HepG2 (cell line): ENCODE data around the gene CCNYL1. TPM values are rescaled to one million over a fixed set of nuclear protein-coding genes. Genes with fewer than 3 reads are reported as not detected.

Source experiments
- ATAC-seq: fragments of 200-7000 bp; cut with Tn5 transposase; 3 replicates; pipeline ENCODE4 v1.9.1; 2020; ENCODE audit warnings: mild to moderate bottlenecking, moderate library complexity
- BruUV-seq: library from RNA; stranded (reverse); fragments of 400-500 nt; replicated peaks from 2 replicates; lab custom pipeline; 2021; lab: Mats Ljungman, UMichigan
- CTCF ChIA-PET: fragments of 300-600 bp; formaldehyde crosslinking; extraction: SDS; loops from one replicate; lab custom pipeline; 2021; ENCODE audit warnings: low total read pairs, inconsistent platforms, low intra/inter-chr PET ratio; lab: Yijun Ruan, JAX
- POLR2A ChIA-PET: fragments of 350-600 bp; sonication (Branson Sonifier 250); formaldehyde crosslinking; loops from one replicate; lab custom pipeline; 2020; ENCODE audit warnings: antibody characterized with exemption, inconsistent platforms; lab: Yijun Ruan, JAX
- DNase-seq: peaks from one replicate; pipeline ENCODE4 v3.0.0-alpha.2; 2015; ENCODE audit warnings: low spot score
- FAIRE-seq: peaks from 3 replicates; lab custom pipeline; 2011; peaks lifted over from hg19 to GRCh38; lab: Jason Lieb, UNC
- H2AFZ ChIP-seq: one replicate; pipeline ENCODE4 v1.6.1; 2011; ENCODE audit warnings: low read length, inconsistent platforms
- H3K27ac ChIP-seq: fragments of 300-600 bp; 3 replicates; pipeline ENCODE4 v1.8.0; 2011; ENCODE audit warnings: mixed run types, mild to moderate bottlenecking, mixed read lengths, low read length, inconsistent platforms; ENCODE audit not compliant: insufficient read depth; ENCODE audit errors: extremely low read length
- H3K27me3 ChIP-seq, 2 experiments: fragments of 200-600 bp in 1 of 2; 2 replicates in 1 of 2; 3 replicates in 1 of 2; pipeline versions ENCODE4 v1.6.0 to v1.8.0; 2011; ENCODE audit warnings: low read length in 2 of 2, mild to moderate bottlenecking in 2 of 2, moderate library complexity in 2 of 2, inconsistent platforms in 1 of 2; ENCODE audit not compliant: insufficient read depth in 2 of 2, control insufficient read depth in 1 of 2
- H3K36me3 ChIP-seq, 2 experiments: fragments of 200-600 bp in 1 of 2; replicated peaks in 1 of 2; 2 replicates in 1 of 2; 3 replicates in 1 of 2; pipeline versions ENCODE4 v1.5.1 to v1.8.0; 2011; ENCODE audit warnings: low read length in 2 of 2, inconsistent platforms in 1 of 2; ENCODE audit not compliant: insufficient read depth in 2 of 2, control insufficient read depth in 1 of 2
- H3K4me1 ChIP-seq: 2 replicates; pipeline ENCODE4 v1.5.1; 2012; ENCODE audit warnings: low read length, inconsistent platforms; ENCODE audit not compliant: insufficient read depth
- H3K4me2 ChIP-seq: 2 replicates; pipeline ENCODE4 v1.6.0; 2011; ENCODE audit warnings: low read depth, low read length, inconsistent platforms
- H3K4me3 ChIP-seq, 3 experiments: fragments of 200-600 bp in 1 of 3; sonication (generic), shearing (Covaris generic) in 1 of 3; replicated peaks in 1 of 3; 2 replicates each; pipeline ENCODE4 v1.5.1; 2011 to 2016; ENCODE audit warnings: low read length in 3 of 3, inconsistent platforms in 2 of 3, low read depth in 2 of 3, mild to moderate bottlenecking in 2 of 3, control low read depth in 1 of 3, mixed read lengths in 1 of 3; ENCODE audit not compliant: insufficient read depth in 1 of 3
- H3K79me2 ChIP-seq: one replicate; pipeline ENCODE4 v1.6.1; 2011; ENCODE audit warnings: low read length, inconsistent platforms; ENCODE audit not compliant: insufficient read depth
- H3K9ac ChIP-seq: 2 replicates; pipeline ENCODE4 v1.6.0; 2011; ENCODE audit warnings: mild to moderate bottlenecking, low read depth, low read length, inconsistent platforms; ENCODE audit not compliant: insufficient read depth
- H3K9me3 ChIP-seq: 2 replicates; pipeline ENCODE4 v1.5.1; 2012; ENCODE audit warnings: mild to moderate bottlenecking, low read length
- H4K20me1 ChIP-seq: 2 replicates; pipeline ENCODE4 v1.6.0; 2011; ENCODE audit warnings: inconsistent platforms, mild to moderate bottlenecking, low read length, moderate library complexity; ENCODE audit not compliant: insufficient read depth
- ATF7-NPFF ChIP-seq: sonication (generic); formaldehyde crosslinking; IDR thresholded peaks from 2 replicates; pipeline ENCODE4 v1.8.1; 2023; ENCODE audit warnings: mild to moderate bottlenecking, low read depth, missing genetic modification reagents, moderate library complexity
- LCORL ChIP-seq, 2 experiments: fragments of 450-650 bp in 1 of 2; sonication (generic) in 1 of 2; formaldehyde crosslinking in 1 of 2; IDR thresholded peaks; 2 replicates each; pipeline versions ENCODE4 v1.5.0 to v1.6.1; 2017 to 2020; ENCODE audit warnings: antibody characterized with exemption in 1 of 2, missing genetic modification reagents in 1 of 2
- MED1 ChIP-seq: sonication (generic); formaldehyde crosslinking; IDR thresholded peaks from 2 replicates; pipeline ENCODE4 v1.4.0; 2020; ENCODE audit warnings: missing genetic modification reagents
- PRDM10 ChIP-seq: sonication (generic); formaldehyde crosslinking; IDR thresholded peaks from 2 replicates; pipeline ENCODE4 v1.4.0; 2020; ENCODE audit warnings: low read depth, missing genetic modification reagents
- SMYD3 ChIP-seq: sonication (generic); formaldehyde crosslinking; IDR thresholded peaks from 2 replicates; pipeline ENCODE4 v1.8.1; 2023; ENCODE audit warnings: mild to moderate bottlenecking, missing genetic modification reagents
- SP4 ChIP-seq: sonication (generic); formaldehyde crosslinking; IDR thresholded peaks from 2 replicates; pipeline ENCODE4 v1.8.1; 2023; ENCODE audit warnings: mild to moderate bottlenecking, missing genetic modification reagents
- ZNF678 ChIP-seq: sonication (generic); formaldehyde crosslinking; IDR thresholded peaks from 2 replicates; pipeline ENCODE4 v1.4.0; 2020; ENCODE audit warnings: mild to moderate bottlenecking, missing genetic modification reagents
- WGBS: methylation state at CpG from one replicate; pipeline ENCODE4 v1.1.6; 2017; ENCODE audit warnings: low lambda C conversion rate; 5-methylcytosine and 5-hydroxymethylcytosine counted together
- in situ Hi-C: cut with HindIII; loops from 2 replicates; pipeline ENCODE4 v1.10.0; 2017; ENCODE audit warnings: low pct_unique_long_range_greater_than_20kb; ENCODE audit not compliant: extremely low pct_ligation_motif_present
- intact Hi-C: fragments of 100-400 bp; cut with micrococcal nuclease; formaldehyde crosslinking; loops from one replicate; pipeline ENCODE4 v1.10.0; 2022; ENCODE audit not compliant: unreplicated experiment
- polyA plus RNA-seq, 8 experiments: library from polyadenylated mRNA; depleted of rRNA in 3 of 8; stranded (reverse) in 7 of 8; unstranded in 1 of 8; fragments of >200 nt; fragmentation: Illumina TruSeq in 4 of 8; extraction: Trizol in 4 of 8; gene quantifications; 2 replicates each; pipeline versions ENCODE4 v1.2.1 to v1.2.3, GENCODE V29; 2011 to 2016; ENCODE audit warnings: low read depth in 4 of 8, missing spikeins in 1 of 8, mixed read lengths in 1 of 8; ENCODE audit not compliant: insufficient read depth in 1 of 8
- total RNA-seq, 5 experiments: library from RNA; depleted of rRNA; stranded (reverse); fragments of >200 nt; fragmentation: Illumina TruSeq; extraction: Trizol; gene quantifications; 2 replicates each; pipeline ENCODE4 v1.2.3, GENCODE V29; 2016; ENCODE audit warnings: low read depth in 1 of 5
- TF ChIP-seq, protein P1 (sequence below): sonication (generic); formaldehyde crosslinking; IDR thresholded peaks from 2 replicates; pipeline ENCODE4 v1.5.1; 2020; ENCODE audit warnings: mild to moderate bottlenecking, missing genetic modification reagents, borderline replicate concordance
- TF ChIP-seq, protein P2 (sequence below): IDR thresholded peaks from 2 replicates; pipeline ENCODE4 v1.6.1; 2016; ENCODE audit warnings: low read depth

Gene CCNYL1
- total and polyA plus RNA-seq, 2 of the 13 experiments (the other 11 are each of a cell fraction or from before 2014, with no cell fraction given) = 12.5 to 16.2 TPM

- Histone ChIP-seq H3K79me2 (no peaks in the 10 kb centered on the region), H3K36me3 (peaks cover 3 to 17% of the 10 kb centered on the region in 2 experiments), H3K4me1 (peaks cover 68% of the 10 kb centered on the region), H4K20me1 (no peaks in the 10 kb centered on the region), H2AFZ (no peak overlapping the region), H3K4me3 (no peak overlapping the region), H3K27me3 (no peaks in the 10 kb centered on the region), H3K27ac (peak overlapping the region; percentile 57), H3K4me2 (0 out of 2 replicates have a peak overlapping the region, but pooled peaks have one; percentile 9), H3K9me3 (no peaks in the 10 kb centered on the region), H3K9ac (no peak overlapping the region)
- FAIRE-seq (no peak), ATAC-seq (peak; percentile 60), DNase-seq (peak; percentile 89)
- BruUV-seq = no TSS peak
- intact Hi-C loops = loop anchor here (5.0 kb wide), 1 partner anchor 519 kb away; the partner anchor contains the start of gene PIKFYVE
- ChIA-PET POLR2A (interaction anchor here (0.6 to 11.8 kb wide), 31 partner anchors 10 to 506 kb away, joined by 3 to 160 read pairs (median 9); partner anchors contain the start of genes CCNYL1, FZD5, METTL21A and PLEKHM3), CTCF (interaction anchor here (2.5 to 4.1 kb wide), 3 partner anchors 287 to 324 kb away, joined by 23 to 39 read pairs (median 32); no protein-coding TSS in a partner anchor)
- 60% methylated on average over 15 of the region's 15 CpGs for WGBS
- in situ Hi-C loops = loop anchor here (5.0 kb wide), 2 partner anchors 289 to 314 kb away; no protein-coding TSS in a partner anchor
- TF ChIP-seq MED1 = peak; percentile 58
- TF ChIP-seq ZNF678 (CRISPR knock-in tag) = no peak
- TF ChIP-seq, protein P1, sequence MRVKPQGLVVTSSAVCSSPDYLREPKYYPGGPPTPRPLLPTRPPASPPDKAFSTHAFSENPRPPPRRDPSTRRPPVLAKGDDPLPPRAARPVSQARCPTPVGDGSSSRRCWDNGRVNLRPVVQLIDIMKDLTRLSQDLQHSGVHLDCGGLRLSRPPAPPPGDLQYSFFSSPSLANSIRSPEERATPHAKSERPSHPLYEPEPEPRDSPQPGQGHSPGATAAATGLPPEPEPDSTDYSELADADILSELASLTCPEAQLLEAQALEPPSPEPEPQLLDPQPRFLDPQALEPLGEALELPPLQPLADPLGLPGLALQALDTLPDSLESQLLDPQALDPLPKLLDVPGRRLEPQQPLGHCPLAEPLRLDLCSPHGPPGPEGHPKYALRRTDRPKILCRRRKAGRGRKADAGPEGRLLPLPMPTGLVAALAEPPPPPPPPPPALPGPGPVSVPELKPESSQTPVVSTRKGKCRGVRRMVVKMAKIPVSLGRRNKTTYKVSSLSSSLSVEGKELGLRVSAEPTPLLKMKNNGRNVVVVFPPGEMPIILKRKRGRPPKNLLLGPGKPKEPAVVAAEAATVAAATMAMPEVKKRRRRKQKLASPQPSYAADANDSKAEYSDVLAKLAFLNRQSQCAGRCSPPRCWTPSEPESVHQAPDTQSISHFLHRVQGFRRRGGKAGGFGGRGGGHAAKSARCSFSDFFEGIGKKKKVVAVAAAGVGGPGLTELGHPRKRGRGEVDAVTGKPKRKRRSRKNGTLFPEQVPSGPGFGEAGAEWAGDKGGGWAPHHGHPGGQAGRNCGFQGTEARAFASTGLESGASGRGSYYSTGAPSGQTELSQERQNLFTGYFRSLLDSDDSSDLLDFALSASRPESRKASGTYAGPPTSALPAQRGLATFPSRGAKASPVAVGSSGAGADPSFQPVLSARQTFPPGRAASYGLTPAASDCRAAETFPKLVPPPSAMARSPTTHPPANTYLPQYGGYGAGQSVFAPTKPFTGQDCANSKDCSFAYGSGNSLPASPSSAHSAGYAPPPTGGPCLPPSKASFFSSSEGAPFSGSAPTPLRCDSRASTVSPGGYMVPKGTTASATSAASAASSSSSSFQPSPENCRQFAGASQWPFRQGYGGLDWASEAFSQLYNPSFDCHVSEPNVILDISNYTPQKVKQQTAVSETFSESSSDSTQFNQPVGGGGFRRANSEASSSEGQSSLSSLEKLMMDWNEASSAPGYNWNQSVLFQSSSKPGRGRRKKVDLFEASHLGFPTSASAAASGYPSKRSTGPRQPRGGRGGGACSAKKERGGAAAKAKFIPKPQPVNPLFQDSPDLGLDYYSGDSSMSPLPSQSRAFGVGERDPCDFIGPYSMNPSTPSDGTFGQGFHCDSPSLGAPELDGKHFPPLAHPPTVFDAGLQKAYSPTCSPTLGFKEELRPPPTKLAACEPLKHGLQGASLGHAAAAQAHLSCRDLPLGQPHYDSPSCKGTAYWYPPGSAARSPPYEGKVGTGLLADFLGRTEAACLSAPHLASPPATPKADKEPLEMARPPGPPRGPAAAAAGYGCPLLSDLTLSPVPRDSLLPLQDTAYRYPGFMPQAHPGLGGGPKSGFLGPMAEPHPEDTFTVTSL (CRISPR knock-in tag) = peak; percentile 80; the same call in 1 of the 2 replicates
- peak; percentile 2; the same call in 1 of the 2 replicates for TF ChIP-seq PRDM10
- TF ChIP-seq ATF7-NPFF (CRISPR knock-in tag) = no peak
- TF ChIP-seq LCORL (IDR thresholded peaks at IDR 0.05) = no peak
- peak; percentile 53 for TF ChIP-seq LCORL (CRISPR knock-in tag; IDR thresholded peaks at IDR 0.05)
- TF ChIP-seq SMYD3 = no peak
- TF ChIP-seq SP4 (CRISPR knock-in tag) = no peak; the same call in 1 of the 2 replicates
- TF ChIP-seq, protein P2, sequence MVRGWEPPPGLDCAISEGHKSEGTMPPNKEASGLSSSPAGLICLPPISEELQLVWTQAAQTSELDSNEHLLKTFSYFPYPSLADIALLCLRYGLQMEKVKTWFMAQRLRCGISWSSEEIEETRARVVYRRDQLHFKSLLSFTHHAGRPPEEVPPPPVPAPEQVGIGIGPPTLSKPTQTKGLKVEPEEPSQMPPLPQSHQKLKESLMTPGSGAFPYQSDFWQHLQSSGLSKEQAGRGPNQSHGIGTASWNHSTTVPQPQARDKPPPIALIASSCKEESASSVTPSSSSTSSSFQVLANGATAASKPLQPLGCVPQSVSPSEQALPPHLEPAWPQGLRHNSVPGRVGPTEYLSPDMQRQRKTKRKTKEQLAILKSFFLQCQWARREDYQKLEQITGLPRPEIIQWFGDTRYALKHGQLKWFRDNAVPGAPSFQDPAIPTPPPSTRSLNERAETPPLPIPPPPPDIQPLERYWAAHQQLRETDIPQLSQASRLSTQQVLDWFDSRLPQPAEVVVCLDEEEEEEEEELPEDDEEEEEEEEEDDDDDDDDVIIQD (CRISPR knock-in tag) = no peak; the same call in 1 of the 2 replicates
Measured at GRCh38 chr2:207747653-207748560, 36.5 kb downstream of the CCNYL1 start.
